Body of pancreas (tissue), 4 donors: ENCODE measurements around the gene UBR4. TPM values are rescaled to one million over a fixed set of nuclear protein-coding genes. Genes with fewer than 3 reads are reported as not detected.
A peak's percentile ranks its signal among the peaks of the same experiment; 100 is the strongest.

Source experiments
- ATAC-seq: fragments of 150-250 bp; one replicate; pipeline ENCODE4 v1.9.1; 2016
- DNase-seq, 4 donors: peaks; one replicate each; pipeline ENCODE4 v3.0.0-alpha.2; 2019
- H3K27ac ChIP-seq, 4 donors: fragments of 200-600 bp; sonication (generic); 1 replicate in 3 of 4; 2 replicates in 1 of 4; pipeline versions ENCODE4 v1.5.1 to v1.6.1; 2016 to 2019; ENCODE audit warnings: mild to moderate bottlenecking in 1 of 4, mixed read lengths in 1 of 4, moderate library complexity in 1 of 4
- H3K27me3 ChIP-seq, 2 donors: fragments of 200-600 bp; sonication (generic); one replicate each; pipeline ENCODE4 v1.6.0; 2016; ENCODE audit warnings: mild to moderate bottlenecking in 1 of 2
- H3K36me3 ChIP-seq, 2 donors: fragments of 200-600 bp; sonication (generic); replicated peaks in 1 of 2; 2 replicates each; pipeline ENCODE4 v1.5.1; 2016; ENCODE audit warnings: low read depth in 2 of 2; ENCODE audit not compliant: insufficient read depth in 1 of 2
- H3K4me1 ChIP-seq: fragments of 200-600 bp; sonication (generic); one replicate; pipeline ENCODE4 v1.6.0; 2016
- H3K4me3 ChIP-seq, 2 donors: fragments of 200-600 bp; sonication (generic); 1 replicate in 1 of 2; 2 replicates in 1 of 2; pipeline ENCODE4 v1.5.1; 2016 to 2019
- H3K9me3 ChIP-seq, 3 donors: fragments of 200-600 bp; sonication (generic); 1 replicate in 2 of 3; 2 replicates in 1 of 3; pipeline ENCODE4 v1.5.1; 2016
- CTCF ChIP-seq, 7 experiments: fragments of 450-650 bp in 4 of 7; fragments of 200-600 bp in 3 of 7; sonication (generic) in 3 of 7; IDR thresholded peaks; one replicate each; pipeline ENCODE4 v1.5.1; 2016 to 2019; ENCODE audit warnings: antibody characterized with exemption in 7 of 7
- POLR2A ChIP-seq, 3 donors: fragments of 450-650 bp; IDR thresholded peaks; one replicate each; pipeline ENCODE4 v1.6.1; 2016; ENCODE audit warnings: antibody characterized with exemption in 3 of 3, mild to moderate bottlenecking in 2 of 3
- WGBS, 2 donors: methylation state at CpG; one replicate each; pipeline ENCODE4 v1.1.5; 2017; 5-methylcytosine and 5-hydroxymethylcytosine counted together
- intact Hi-C: fragments of 100-400 bp; cut with DNase I; formaldehyde crosslinking; loops from one replicate; pipeline ENCODE4 v1.15.1; 2023
- total RNA-seq, 2 donors: library from RNA; depleted of rRNA; stranded (reverse); fragments of >200 nt; gene quantifications; one replicate each; pipeline ENCODE4 v1.1.0, GENCODE V29; 2016

The UBR4 gene
- total RNA-seq, 2 donors from 2014 or later = 84.4 to 87.4 TPM

GRCh38 chr1:19038732-19039131 is 171.3 kb downstream of the UBR4 start:
- 89 to 96% methylated on average over 4 to 5 of the region's 5 CpGs for WGBS, 2 donors
- no peaks in the 10 kb centered on the region for H3K9me3 ChIP-seq
- ATAC-seq (no peak), DNase-seq (no peak)
- peaks cover 25% of the 10 kb centered on the region for H3K4me1 ChIP-seq
- H3K27me3 ChIP-seq = no peaks in the 10 kb centered on the region
- TF ChIP-seq CTCF (IDR thresholded peaks at IDR 0.05) (no peak), POLR2A (IDR thresholded peaks at IDR 0.05) (no peak)
- no peak overlapping the region for H3K27ac ChIP-seq
- H3K4me3 ChIP-seq = no peak overlapping the region
- H3K36me3 ChIP-seq = no peaks in the 10 kb centered on the region
- intact Hi-C loops = no loop called here

DNA sequence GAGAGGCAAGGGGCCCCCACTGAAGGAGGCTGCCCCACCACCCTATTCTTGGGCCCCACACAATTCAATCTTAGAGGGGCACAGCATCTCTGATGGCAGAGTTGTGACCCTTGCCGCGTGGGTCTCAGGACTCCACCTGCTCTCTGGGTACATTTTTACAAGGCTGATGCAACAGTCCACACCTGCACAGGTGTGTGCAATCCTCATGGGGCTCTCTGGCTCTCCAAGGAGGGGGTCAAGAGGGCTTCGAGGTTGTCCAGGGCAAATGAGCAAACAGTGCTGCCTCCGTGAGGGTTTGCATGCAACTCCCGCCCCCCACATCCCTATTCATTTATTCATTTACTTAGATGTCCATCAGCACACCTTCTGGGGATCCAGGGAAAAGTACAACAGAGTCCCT is 172.0 kb downstream of the UBR4 start:
- ATAC-seq = no peak

DNA sequence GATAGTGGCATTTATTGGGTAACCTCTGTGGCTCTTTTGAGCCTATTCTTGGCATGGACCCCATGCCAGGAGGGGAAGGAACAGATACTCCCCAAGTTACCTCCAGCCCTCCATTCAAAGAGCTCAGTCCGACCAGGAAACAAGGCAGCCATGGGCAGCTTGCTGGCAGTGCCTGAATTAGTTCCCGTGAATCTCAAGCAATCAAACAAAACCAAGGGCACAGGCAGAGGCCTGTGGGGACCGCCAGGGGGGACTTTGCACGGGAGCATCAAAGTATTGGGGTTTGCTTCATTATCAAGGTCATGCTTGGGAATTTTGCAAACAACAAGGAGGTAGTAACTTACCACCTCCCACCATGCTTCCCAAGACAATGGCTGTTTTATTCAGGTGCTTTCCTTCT is 172.4 kb downstream of the UBR4 start:
- Histone ChIP-seq H3K36me3 (no peaks in the 10 kb centered on the region), H3K27me3 (no peaks in the 10 kb centered on the region), H3K9me3 (no peaks in the 10 kb centered on the region), H3K4me1 (peaks cover 16% of the 10 kb centered on the region), H3K4me3 (no peak overlapping the region), H3K27ac (peak overlapping the region in 1 of 4 donors; percentile 27)
- ATAC-seq (no peak), DNase-seq (peak in 1 of 4 donors; percentile 2)
- intact Hi-C loops = no loop called here
- no peak for TF ChIP-seq CTCF (IDR thresholded peaks at IDR 0.05)
- no peak for TF ChIP-seq POLR2A (IDR thresholded peaks at IDR 0.05)
- WGBS, 2 donors = 33 to 50% methylated on average over 4 of the region's 4 CpGs

More for the DNA sequence above, 172.0 kb downstream of the UBR4 start:
- Histone ChIP-seq H3K4me1 (peaks cover 18% of the 10 kb centered on the region), H3K4me3 (no peak overlapping the region), H3K27ac (peak overlapping the region in 1 of 4 donors; percentile 27), H3K36me3 (no peaks in the 10 kb centered on the region), H3K9me3 (no peaks in the 10 kb centered on the region), H3K27me3 (no peaks in the 10 kb centered on the region)
- DNase-seq = peak in 1 of 4 donors; percentile 1
- no peak for TF ChIP-seq CTCF (IDR thresholded peaks at IDR 0.05)
- no peak for TF ChIP-seq POLR2A (IDR thresholded peaks at IDR 0.05)
- intact Hi-C loops = no loop called here
- 65 to 72% methylated on average over 5 of the region's 5 CpGs for WGBS, 2 donors

DNA sequence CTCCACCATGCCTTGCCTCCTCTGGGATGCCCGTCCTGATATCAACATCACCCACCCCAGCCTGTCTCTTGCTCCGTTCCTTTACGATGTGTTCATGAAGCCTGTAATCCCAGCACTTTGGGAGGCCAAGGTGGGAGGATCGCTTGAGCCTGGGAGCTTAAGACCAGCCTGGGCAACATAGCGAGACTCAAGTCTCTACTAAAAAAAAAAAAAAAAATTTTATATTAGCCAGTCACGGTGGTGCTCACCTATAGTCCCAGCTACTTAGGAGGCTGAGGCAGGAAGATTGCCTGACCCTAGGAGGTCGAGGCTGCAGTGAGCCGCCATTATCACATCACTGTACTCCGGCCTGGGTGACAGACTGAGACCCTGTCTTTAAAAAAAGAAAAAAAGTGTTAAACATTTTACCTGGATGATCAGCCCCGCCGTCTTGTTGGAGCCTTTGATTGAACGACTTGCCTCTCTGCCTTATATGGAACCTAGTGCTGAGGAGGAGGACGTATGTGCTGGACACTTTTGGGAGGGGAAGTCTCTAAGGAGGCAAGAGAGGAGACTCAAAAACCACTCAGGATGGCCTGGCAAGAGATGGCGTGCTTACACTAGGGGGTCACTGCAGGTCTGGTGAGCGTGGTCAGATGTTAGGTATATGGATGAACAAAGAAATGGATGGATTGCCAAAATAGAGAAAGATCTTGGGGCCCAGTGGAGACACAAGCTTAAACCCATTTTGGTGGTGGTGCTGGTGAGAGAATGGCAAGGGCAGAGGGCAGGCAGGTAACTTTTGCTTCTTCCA is 173.1 kb downstream of the UBR4 start:
- H3K36me3 ChIP-seq = no peaks in the 10 kb centered on the region
- peaks cover 16% of the 10 kb centered on the region for H3K4me1 ChIP-seq
- no peaks in the 10 kb centered on the region for H3K9me3 ChIP-seq
- WGBS, 2 donors = 93 to 94% methylated on average over 15 of the region's 15 CpGs
- no peak overlapping the region for H3K27ac ChIP-seq
- H3K4me3 ChIP-seq = no peak overlapping the region
- TF ChIP-seq CTCF (IDR thresholded peaks at IDR 0.05) = no peak
- TF ChIP-seq POLR2A (IDR thresholded peaks at IDR 0.05) = no peak
- H3K27me3 ChIP-seq = no peaks in the 10 kb centered on the region
- intact Hi-C loops = no loop called here
- DNase-seq (no peak), ATAC-seq (no peak)
